Activated T-cell treated with anti-CD3 and anti-CD28 coated beads for 1 hour (primary cell): ENCODE data around the gene ARHGAP44.
"Not testable (repeated sequence)": the region's sequence is repeated elsewhere in the genome, so short reads cannot be mapped to it uniquely, and the experiment has no call there.

Experiments
- DNase-seq: peaks from one replicate; pipeline ENCODE4 v3.0.0-alpha.2; 2020; ENCODE audit warnings: low read depth

ARHGAP44 gene

DNA sequence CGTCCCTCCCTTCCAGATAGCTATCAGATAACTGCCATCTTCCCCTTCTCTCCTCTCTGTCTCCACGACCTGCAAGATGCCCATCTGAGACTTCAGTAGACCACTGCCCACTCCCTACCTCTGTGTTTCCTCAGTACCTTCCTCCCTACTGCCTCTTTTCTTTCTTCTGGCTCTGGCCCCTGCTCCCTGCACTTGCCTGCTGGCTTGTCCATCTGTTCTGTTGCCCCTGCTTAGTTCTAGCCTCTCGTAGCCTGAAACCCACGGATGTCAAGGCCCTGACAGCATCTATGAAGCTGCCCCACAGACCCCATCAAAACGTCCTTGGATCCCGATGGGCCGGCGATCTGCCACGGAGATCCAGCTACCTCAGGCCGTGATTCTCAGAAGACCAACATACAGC lies 175.5 kb downstream of the ARHGAP44 start:
- no peak for DNase-seq

DNA sequence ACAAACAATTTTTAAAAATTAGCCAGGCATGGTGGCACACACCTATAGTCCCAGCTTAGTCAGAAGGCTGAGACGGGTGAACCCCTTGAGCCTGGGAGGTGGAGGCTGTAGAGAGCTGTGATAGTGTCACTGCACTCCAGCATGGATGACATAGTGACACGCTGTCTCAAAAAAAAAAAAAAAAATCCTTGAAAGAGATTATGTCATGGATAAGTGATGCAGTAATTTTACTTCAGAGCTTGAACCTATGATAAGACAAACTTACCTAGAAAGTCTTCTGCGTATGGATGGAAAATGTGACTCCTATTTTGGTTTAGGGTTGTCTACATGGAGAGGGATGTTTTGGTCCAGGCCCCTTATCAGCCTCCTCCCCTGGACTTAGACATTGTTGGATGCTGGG lies 176.7 kb downstream of the ARHGAP44 start:
- DNase-seq = no peak

DNA sequence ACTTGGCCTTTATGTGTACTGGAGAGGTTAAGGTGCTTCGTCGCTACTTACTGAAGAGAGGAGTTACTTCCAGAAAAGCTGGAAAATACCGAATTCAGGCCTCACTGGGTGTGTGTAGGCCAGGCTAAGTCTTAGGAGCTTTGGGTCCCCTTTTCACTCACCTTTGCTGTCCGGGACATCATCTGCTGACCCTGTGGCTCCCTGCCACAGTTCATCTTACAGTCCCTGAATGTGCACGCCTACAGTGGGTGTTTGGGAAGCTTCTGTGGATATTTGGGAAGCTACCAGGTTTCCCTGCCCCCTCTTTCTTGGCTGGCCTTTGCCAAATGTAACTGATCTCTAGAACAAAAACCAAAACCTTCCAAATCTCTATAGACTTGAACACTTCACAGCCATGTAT lies 177.1 kb downstream of the ARHGAP44 start:
- DNase-seq = no peak

DNA sequence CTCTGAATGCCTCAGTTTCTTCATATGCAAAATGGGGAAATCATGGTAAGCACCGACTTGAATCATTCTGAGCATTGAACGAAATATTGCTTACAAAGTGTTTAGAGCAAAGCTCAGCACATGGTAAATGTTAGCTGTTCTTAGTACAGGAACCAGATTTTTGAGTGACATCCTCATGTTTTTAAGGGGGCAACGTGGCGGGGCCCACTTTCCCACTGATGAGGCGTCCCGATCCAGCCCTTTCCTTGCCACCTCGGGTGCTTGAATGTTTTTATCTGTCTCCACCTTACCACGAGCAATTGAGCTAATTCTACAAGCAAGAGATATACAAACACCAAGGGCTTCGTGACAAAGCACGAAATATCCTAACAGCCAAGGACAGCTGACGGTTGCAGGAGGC lies 178.7 kb downstream of the ARHGAP44 start:
- no peak for DNase-seq

DNA sequence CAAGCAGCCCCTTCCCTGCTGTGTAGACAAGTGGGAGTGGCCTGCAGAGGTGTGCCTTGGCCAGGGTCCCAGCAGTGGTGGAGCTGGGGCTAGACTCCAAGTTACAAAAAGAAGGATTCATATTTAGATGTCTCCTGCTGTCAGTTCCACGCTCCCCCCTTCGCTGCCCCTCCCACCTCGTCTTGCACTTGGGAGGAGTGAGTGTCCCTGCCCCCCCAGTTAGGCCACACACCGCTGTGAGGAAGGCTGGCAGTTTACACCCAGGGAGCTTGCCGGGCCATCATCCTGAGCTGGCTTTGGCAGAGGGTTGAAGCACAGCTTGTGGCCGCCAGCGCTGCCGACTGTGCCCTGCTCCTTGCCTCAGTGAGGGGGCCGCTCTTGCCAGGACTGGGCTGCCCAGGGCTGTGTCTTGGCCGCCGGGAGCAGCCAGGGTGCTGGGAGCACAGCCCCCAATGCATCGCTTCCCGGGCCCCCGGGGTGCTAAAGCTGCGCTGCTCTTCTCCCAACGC lies 184.3 kb downstream of the ARHGAP44 start:
- DNase-seq = no peak

DNA sequence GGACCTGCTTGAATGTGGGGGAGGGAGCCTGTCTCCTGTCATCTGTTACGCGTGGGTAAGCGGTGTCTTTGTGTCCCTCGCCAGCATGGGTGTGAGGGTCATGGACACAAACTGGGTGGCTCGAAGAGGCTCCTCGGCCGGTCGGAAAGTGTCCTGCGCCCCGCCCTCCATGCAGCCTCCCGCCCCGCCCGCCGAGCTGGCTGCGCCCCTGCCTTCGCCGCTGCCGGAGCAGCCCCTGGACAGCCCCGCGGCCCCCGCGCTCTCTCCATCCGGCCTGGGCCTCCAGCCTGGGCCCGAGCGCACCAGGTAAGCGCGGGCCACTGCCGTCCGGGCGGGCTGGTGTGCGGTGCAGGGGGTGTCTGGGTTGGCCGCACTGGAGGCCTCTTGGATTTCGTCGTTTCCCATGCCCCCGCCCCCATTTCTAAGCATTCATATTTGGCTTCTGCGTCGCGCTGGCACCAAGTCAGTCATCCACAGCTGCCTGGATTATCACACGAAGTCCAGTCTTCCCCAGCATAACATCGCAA lies 184.8 kb downstream of the ARHGAP44 start:
- no peak for DNase-seq

DNA sequence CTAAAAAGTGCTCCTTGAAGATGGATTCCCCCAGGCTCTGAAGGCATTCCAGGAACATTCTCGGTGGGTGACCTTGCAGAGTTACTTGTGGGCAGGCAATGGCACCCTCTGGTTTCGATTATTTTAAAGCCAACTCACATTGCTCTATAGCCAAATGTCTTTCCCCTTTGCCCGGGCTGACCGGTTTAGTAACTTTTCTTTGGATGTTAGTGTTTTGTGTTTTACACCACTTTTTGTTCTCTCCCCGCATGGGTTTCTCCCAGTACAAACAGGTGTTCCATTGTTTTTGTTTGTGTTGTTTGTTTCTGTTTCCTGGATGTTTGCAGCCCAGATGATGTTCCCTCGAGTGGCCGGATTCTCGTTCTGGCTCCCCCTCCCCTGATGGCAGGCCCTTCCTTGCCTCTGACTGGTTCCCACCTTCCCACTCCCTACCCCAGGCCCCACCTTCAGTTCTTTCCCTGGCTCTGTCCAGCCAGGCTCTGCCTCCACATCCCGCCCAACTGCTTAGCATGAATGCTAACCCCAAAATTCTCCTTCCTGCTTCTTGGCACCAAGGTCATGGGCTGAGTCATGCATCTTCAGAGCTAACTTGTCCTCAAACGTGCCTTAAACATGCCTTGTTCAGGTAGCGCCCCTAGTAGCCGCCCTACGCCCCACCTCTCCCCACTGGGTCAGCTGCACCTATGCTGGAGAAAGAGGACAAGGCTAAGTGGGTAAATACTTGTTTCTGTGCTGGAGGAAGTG lies 187.9 kb downstream of the ARHGAP44 start:
- DNase-seq = no peak

DNA sequence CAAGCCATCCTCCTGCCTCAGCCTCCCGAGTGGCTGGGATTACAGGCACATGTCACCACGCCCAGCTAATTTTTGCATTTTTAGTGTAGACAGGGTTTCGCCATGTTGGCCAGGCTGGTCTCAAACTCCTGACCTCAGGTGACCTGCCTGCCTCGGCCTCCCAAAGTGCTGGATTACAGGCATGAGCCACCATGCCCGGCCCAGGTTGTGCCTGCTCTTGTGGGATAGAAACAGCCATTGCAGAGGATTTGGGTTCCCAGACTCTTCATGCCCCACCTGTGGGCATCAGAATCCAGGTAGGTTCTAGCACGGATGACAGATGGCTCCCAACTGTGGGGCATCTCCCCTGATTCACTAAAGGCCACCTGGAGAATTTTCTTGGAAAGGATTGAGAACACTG lies 189.5 kb downstream of the ARHGAP44 start:
- DNase-seq = not testable (repeated sequence)

DNA sequence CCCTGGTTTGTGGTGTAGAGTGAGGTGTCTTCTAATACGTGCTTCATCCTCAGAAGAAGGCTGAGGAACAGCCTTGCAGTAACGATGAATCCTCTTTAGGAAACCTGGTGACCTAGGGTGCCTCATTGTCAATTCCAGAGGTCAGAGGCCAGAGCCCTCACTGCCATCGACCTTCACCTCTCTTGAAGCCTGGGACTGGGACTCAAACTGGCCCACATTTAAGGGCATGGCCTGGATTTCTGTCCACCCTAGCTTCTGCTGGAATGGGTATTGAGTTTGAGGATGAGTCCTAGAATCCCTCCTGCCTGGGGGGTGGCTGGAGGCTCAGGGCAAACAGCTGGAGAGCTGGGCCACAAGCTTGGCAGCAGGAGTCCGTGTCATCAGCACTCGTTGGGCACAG lies 189.9 kb downstream of the ARHGAP44 start:
- DNase-seq = no peak

DNA sequence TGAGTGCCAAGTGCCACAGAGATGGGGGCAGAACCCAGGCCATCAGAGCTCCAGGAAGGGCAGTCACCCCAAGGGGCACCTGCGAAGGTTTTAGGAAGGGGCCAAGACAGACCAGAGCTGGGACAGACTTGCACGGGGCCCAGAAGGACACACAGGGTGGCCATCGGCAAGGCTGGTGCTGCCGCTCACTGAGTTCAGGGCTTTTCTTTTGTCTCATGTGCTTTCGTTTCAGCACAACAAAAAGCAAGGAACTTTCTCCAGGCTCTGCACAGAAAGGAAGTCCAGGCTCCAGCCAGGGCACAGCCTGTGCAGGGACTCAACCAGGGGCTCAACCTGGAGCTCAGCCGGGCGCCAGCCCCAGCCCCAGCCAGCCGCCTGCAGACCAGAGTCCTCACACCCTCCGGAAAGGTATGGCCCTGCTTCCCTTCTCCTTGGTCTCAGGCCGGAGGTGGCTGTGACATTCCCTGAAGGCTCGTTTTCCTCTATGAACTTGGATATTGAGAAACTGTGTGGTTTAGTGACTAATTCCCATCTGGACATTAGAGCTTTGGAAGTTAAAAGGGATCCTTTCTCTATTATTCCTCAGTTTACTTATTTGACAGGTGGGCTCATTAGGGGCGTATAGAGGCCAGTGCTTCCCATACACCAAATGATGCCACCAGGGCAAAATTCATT lies 190.7 kb downstream of the ARHGAP44 start:
- no peak for DNase-seq

DNA sequence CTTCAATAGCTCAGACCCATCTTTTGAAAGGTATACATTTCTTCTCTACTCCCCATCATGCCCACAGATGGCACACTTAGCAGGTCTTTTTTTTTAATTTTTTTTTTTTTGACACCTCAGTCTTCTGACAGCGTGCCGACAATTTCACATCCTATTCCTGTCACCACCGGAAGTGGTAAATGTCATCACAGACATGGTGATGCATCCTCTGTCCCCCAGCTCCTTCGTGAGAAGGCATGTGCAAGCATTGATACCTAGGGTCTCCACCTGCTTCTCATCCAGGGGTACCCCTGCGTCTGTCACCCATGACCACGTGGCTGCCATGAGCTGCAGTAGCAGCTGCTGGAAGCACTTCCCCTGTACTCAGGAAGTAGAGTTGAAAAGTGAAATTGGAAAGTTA lies 192.9 kb downstream of the ARHGAP44 start:
- no peak for DNase-seq

DNA sequence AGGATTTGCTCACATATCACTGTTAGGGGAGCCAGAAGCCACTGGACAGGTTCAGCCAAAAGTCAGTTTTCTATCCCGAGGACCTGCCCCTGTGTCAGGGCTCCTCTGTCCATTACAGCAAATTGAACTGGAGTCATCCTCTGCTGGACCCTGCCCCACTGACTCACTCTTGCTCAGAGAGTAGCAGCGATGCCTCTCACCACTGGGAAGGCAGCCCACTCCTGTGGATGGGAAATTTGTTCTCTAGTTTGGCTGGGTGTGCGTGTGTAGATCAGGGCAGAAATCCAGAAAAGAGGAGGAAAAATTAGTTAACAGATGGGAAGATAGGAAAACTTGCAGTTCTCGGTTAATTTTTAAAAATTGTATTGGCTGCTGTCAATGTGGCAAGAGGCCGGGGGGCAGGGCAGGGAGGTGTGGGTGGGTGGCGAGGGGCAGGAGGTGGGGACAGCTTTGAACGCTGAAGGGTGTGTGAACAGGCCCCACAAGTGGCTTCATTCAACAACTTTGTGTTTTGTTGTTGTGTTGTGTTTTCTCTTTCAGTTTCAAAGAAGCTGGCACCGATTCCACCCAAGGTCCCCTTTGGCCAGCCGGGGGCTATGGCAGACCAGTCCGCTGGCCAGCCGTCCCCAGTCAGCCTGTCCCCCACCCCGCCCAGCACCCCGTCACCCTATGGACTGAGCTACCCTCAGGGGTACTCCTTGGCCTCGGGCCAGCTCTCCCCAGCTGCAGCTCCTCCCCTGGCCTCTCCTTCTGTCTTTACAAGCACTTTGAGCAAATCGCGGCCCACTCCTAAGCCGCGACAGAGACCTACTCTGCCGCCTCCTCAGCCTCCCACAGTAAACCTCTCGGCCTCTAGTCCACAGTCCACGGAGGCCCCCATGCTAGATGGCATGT lies 194.9 kb downstream of the ARHGAP44 start:
- DNase-seq = no peak

DNA sequence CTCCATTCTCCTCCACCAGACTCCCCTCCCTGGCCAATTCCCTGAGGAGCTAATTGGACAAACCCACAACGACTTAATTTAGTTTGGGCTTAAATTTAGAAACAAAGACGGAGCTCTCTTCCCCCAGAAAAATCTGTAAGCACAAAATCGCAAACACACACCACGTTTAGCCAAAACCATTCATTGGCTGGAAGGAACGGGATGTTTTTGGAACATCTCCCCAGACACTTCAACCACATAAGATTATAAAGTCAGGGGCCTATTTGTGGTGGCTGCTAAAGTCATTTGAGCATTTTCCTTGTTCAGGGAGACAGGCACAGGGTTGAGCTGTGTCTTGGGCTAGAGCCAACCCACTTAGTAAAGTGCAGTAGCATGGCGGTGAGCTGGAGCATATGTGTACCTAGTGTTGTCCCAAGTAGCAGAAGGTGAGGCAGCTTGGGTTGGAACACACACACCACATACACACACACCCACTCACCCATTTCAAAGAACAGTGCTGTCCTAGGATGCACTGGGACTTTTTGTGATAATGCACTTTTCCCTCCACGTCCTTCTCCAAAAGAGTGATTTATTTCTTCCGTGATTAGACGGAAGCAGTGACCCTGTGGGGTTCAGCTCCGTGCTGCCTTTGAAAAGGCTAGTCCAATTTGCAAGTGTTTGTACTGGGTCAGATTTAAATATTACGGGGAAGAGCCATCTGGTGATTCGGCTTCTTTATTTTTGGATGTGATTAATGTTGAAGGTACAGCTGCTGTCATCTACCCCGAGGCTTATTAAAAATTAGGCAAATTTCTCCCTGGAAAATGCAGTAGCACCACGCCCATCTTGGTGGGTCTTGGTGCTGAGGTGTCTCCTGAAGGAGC lies 196.4 kb downstream of the ARHGAP44 start:
- DNase-seq = no peak

DNA sequence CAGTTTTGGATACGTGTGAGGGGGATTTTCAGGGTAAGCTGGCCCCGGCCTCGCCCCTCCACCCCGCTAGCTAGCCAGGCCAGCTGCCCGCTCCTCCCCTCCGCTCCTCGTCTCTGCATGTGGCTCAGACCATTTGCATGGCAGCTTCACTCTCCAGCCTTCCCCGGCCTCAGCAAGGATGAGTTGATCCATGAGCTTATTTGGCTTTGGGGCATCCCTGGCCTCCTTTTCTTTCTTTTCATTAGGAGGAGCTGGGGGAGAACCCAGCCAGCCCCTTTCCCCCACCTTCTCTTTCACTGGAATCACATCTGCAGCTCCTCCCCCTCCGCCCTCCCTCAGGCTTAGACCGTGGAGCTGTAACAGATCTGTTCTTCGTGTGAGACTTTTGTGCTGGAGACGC lies 197.8 kb downstream of the ARHGAP44 start:
- no peak for DNase-seq

DNA sequence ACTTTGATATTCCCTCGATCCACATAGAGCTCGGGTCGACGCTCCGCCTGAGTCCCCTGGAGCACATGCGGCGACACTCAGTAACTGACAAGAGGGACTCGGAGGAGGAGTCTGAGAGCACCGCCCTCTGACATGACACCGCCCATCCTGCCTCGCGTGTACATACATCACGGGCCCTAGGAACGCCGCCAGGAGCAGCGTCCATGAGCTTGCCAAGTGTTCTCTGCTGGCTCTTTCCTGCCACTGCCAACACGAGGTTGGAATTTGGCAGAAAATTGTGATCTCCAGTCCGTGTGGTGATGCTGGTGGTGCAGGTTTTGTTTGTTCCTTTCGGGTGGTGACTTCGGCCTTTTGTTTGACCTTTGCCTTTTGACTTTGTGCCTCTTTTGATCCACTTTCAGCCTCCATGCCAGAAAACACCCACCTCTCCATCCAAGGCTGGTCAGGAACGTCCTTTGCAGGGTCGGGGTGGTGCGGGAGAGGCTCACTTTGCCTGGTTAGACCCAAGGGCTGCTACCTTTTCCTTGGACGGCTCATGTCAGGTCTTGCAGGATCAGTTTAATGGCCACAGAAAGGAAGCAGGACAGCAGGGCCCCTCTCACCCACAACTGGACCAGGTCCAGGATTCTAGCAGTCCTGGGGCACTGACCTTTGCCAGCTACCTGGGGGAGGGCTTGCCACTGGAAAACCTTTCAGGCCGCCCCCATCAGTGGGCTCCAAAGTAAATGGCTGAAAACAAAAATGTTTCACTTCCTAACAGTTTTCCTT lies 200.9 kb downstream of the ARHGAP44 start:
- no peak for DNase-seq

DNA sequence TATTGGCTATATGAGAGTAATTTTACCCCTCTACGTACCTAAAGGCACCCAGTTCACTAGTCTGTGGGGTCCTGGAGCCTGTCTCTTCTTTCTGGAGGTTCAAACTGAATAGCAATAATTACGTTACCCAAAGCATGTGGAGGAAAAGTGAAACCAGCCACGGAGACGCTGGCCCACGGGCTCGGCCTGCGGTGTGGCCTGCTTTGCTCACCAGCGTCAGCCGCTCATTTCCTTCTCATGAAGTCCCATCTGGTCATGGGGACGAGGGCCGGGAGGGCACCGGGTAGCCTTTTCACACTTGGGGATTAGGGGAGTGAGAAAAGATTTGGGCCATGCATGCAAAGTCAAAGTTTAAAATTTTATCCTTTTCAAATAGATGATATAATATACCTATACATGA lies 201.6 kb downstream of the ARHGAP44 start:
- DNase-seq = no peak

DNA sequence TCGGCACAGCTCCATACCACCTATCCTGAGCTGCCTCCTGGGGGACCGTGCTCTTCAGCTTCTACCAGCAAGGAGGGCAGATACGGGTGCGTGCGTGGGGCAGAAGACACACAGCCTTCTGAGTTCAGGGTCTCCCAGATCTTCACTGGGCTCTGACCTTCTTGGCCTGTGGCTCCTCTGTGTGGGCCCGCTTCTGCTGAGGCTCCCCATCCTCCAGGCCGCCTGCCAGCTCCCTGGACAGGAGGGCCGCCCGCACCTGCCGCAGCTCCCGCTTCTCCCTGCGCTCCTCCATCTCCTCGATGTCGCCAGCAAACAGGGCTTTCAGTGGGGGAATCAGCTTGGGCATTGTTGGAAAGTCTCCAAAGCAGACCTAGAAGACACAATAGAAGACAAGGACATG lies 203.4 kb downstream of the ARHGAP44 start:
- DNase-seq = no peak

DNA sequence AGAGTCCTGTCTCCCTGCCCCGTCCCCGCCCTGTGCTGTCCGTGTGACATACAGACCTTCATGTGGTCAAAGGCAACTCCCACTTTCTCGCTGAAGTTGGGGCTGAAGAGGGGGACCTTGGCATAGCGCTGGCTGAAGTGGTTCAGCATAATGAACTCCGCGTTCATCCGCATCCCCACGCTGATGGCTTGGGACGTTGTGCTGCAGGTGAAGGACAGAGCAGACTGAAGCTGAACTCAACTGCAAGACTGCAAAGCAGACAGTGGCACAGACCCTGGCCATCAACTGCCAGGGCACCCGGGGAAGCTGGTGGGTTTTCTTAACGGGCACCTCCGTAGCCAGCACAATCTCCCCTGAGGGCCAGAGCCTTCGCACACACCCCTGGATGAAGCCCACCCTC lies 204.3 kb downstream of the ARHGAP44 start:
- no peak for DNase-seq

DNA sequence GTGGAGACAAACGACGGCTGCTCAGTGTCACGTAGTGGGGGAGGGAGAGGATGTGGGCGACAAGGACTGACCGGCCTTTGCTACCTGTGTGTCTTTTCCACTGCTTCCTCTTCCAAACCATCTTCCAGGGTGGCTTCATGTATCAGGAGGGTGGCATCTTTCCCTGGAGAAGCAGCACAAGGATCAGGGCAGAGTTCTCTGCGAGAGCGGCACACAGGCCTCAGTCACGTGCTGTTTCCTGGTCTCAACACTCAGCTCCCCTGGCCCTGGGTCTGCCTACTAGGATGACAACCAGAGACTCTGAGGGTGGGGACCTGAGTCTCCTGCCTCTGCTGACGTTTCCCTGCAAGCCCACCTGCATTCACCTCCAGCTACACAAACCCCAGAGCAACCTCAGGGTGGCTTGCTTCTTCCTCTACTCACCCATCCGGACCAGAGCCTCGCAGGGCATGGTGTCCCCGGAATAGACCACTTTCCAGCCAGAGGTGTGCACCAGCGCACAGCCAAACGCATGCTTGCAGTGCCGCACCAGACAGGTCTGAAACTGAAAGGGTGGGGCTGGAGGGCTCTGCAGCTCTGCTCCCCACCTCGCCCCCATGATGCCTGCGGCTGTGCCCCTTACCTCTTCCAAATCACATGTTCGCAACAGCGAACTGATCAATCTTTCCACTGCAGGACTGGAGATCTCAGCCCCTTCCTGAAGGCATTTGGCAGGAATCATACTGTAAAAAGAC lies 205.2 kb downstream of the ARHGAP44 start:
- DNase-seq = no peak
